NCI-H2081 (cell line): ENCODE data around the gene SEL1L3.
A peak's percentile ranks its signal among the peaks of the same experiment; 100 is the strongest.

ENCODE experiments used
- DNase-seq, 2 experiments: peaks; one replicate each; lab custom pipeline; 2025; lab: John Stamatoyannopoulos, UW

The SEL1L3 gene

DNA sequence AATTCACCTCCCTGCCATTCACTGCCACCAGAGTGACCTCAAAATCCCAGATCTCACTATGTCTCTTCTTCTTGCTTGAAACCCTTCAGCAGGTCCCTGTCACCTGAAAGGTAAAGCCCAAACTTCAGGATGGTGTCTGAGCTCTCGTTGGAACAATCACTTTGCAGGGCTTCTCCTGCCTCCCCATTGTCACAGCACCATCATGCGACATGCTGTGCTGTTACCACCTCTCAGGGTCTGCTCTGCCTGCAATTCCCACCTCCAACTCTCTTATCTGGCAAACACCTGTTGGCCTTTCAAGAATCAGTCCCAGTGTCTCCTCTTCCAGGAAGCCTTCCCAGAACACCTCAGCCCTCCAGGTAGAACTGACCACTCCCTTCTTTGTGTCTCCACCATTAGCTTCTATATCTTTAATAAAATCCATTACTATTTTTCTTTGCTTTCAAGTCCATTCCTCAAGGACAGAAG is 46.2 kb downstream of the SEL1L3 start:
- no peak for DNase-seq

DNA sequence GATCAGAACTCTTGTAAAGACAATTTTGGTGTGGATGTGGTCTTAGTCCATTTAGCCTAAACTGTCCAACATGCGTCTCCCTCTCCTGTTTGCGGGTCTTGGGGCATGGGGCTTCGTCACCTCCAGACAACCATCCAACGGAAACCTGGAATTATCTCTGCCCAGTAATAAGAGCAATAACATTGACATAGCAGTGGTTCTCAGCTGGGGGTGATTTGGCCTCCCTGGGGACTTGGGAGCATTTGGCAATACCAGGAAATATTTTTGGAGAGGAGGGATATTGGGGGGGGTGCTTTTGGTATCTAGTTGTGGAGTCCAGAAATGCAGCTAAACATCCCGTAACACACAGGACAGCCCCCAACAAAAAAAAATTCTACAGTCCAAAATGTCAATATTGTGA is 47.2 kb downstream of the SEL1L3 start:
- no peak for DNase-seq

- DNase-seq = no peak
Observed at GRCh38 chr4:25814301-25815136, 48.3 kb downstream of the SEL1L3 start.

DNA sequence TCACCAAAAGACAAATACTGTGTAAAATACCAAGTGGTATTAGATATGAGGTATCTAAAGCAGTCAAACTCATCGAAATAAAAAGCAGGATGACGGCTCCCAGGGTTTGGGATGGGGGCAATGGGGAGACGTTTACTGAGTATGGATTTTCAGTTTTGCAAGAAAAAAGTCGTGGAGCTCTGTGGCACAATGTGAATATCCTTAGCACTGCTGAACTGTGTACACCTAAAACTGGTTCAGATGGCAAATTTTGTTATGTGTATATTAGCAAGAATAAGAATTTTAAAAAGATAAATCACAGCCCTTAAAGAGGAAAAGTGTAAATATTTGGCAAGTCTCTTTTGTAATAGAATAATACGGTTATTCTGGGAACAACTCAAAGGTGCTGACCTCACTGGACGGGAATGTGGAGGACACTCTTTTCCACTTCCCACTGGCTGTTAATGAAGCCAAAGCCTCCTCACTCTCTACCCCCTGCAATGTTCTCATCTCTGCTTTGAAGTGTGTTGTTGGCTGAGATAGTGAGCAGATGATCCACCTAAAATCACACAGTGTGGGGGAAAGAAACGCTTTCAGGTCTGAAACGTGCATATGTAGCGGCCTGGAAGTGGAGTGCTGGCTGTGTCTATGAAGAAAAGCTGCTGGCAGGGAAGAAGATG is 49.2 kb downstream of the SEL1L3 start:
- no peak for DNase-seq

DNA sequence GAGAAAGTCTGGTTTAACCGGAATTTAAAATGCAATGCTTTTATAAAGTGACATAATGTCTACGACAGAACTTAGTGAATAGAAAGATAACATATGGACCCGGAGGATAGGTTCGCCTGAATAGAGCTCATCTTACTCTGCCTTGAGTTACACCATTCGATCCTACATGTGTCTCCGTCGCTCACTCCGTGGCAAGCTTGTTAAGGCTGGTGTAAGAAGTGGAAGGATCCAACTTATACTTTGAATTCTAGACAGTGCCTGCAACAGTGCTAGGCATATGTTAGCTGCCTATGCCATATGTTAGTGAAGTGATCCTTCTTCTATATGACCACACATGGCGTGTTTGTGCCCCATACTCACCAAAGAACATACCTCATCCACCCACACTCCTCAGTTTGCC is 50.9 kb downstream of the SEL1L3 start:
- DNase-seq = no peak

DNA sequence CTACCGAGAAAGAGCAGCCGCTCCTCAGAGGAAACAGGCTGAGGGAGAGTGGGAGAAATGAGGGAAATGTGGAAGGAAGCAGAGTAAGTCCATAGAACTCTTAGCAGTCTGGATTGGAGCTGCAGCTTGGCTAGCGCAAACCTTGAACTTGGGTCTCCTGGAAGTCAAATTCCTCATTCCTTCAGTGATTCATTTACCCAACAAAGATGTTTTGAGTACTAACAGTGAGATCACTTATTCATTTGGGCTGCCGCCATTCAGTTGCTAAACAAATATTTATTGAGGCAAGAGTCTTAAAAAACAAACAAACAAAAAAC is 51.5 kb downstream of the SEL1L3 start:
- no peak for DNase-seq

GRCh38 chr4:25810461-25811373 is 52.1 kb downstream of the SEL1L3 start:
- no peak for DNase-seq

DNA sequence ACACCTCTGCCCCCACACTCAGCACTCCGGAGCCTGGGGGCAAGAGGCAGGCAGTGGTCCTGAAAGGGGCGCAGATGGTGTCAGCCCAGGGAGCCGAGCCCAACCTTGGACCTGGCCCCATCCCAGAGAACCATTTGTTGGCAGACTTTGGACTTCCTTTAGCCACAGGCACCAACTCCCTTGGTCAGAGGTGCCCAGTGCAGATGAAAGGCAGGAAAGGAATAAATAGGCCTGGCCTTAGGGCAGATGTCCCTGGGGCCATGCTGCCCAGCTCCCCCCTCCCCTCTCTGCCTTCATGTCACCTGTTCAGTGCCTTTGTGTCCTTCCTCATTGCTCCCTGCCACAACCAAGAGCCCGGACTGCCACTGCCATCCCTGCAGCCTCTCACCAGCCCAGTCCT is 52.8 kb downstream of the SEL1L3 start:
- no peak for DNase-seq

- no peak for DNase-seq
Observed at GRCh38 chr4:25807102-25807728, 55.6 kb downstream of the SEL1L3 start.

GRCh38 chr4:25805255-25805860 is 57.4 kb downstream of the SEL1L3 start:
- no peak for DNase-seq

- DNase-seq = no peak
Observed at GRCh38 chr4:25803720-25804225, 59.0 kb downstream of the SEL1L3 start.

DNA sequence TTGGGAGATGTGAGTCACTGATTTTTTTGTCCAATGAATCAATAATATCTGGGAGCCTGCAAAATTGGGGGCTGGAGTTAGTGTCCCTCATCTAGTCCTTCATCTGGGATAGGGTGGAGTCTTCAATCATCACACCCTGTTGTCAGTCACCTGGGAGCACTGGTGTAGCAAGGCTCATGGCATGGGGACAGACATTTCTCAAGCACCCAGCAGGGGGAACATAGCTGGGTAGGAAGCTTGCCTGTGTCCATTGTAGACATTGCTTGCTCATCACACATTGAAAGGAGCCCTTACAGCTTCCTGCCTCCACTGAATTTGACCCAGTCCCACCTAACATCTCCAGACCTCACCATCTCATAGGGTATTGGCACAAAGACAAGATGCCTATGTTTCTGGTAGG is 61.2 kb downstream of the SEL1L3 start:
- DNase-seq = no peak

DNA sequence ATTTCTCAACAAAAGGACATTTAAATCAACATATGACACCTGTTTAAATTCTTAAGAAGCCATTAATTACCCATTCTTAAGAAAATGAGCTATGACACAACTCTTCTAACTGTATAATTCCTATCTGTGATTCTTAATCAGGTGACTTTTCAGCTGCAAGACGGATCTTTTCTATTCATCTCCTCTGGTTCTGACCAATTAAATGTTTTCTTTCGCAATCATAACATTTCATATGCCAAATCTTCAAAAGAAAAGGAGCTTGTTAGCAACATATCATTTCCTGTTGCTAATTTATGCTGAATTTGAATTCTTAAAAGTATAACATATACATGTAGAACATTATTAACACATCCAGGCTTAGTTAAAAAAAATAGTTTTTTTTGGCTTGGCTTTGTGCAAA is 62.5 kb downstream of the SEL1L3 start:
- no peak for DNase-seq

DNA sequence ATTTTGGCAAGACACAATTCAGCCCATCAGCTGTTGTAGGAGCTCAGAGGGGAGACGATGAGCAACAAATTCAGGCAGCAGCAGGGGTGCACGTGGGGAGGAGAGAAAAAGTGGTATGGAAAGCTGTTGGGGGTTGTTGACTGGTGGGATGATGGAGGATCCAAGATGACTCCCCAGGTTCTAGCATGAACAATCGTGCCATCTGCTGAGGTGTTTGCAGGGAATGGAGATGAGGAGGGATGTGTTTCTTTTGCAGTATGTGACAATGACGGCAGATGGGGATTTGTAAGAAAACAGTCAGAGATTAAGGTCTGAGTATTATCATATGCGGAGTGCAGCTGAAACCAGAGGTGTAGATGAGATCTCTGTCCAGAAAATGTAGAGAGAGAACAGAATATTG is 63.3 kb downstream of the SEL1L3 start:
- no peak for DNase-seq

- DNase-seq = no peak
Observed at GRCh38 chr4:25797136-25797535, 65.7 kb downstream of the SEL1L3 start.

GRCh38 chr4:25795566-25796454 is 67.0 kb downstream of the SEL1L3 start:
- DNase-seq = no peak

GRCh38 chr4:25795091-25795490 is 67.7 kb downstream of the SEL1L3 start:
- DNase-seq = no peak

DNA sequence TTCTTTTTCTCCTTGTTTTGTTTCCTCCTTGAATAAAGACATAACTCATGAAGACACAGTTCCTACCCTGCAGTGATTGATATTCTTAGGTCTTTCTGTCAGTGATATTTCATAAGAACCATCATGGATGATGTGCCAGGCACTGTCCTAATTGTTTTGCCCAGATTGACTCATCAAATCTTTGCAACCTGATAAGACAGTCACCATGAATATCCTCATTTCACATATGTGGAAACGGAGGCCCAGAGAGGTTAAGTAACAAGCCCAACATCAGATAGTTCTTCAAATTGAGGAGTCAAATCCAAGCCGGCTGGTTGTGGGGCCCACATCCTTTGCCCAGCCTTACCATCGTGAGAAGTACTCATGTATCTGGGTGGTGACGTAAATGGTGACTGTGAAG is 69.9 kb downstream of the SEL1L3 start:
- DNase-seq = no peak

DNA sequence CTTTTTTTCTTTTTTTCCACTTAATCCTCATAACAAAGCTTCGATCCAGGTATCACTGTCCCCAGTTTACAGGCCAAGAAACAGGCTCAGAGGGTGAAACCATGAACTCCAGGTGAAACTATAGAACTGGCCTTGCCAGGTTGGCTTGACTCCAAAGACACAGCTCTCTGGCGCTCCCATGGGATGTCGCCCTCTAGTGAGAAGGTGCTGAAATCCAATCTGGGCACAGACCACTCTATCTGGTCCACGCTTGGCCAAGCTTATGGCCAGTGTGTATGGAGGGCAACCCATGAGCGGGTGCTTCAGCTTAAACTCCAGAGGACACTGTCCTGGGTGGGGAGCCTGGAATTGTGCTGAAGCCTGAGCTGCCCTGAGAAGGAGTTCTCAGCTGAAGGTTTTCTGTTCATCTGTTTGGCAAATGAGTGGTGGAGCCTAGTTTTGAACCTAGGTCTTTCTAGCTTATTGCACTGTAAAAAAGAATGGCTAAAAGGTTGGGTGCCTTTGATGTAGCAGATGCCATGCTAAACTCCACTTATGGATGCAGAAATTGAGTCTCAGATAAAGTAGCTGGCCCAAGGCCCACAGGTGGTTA is 70.5 kb downstream of the SEL1L3 start:
- peak; percentile 11 to 32 for DNase-seq

DNA sequence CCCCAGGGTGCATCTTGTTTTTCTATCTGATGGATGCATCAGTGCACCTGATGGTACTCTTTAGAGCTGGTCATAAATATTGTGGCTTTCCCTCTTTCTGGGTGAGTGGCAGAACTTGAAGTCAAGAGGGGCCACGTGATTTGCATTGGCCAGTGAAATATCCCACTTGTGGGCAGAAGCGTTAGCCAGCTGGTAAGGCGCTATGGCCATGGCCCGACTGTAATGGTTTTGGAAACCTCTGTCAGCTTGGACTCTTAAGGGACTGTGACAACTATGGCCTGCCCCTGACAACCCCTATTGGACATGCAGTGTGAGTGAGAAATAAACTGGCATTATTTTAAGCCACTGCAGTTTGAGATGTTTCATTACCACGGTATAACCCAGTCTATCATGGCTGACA is 72.8 kb downstream of the SEL1L3 start:
- no peak for DNase-seq
